CD1c-positive myeloid dendritic cell (primary cell): ENCODE measurements around the gene GABRG3.
"Not testable (repeated sequence)": the region's sequence is repeated elsewhere in the genome, so short reads cannot be mapped to it uniquely, and the experiment has no call there.

Source experiments
- DNase-seq: peaks from one replicate; pipeline ENCODE4 v3.0.0-alpha.2; 2016; ENCODE audit errors: extremely low spot score

The GABRG3 gene

DNA sequence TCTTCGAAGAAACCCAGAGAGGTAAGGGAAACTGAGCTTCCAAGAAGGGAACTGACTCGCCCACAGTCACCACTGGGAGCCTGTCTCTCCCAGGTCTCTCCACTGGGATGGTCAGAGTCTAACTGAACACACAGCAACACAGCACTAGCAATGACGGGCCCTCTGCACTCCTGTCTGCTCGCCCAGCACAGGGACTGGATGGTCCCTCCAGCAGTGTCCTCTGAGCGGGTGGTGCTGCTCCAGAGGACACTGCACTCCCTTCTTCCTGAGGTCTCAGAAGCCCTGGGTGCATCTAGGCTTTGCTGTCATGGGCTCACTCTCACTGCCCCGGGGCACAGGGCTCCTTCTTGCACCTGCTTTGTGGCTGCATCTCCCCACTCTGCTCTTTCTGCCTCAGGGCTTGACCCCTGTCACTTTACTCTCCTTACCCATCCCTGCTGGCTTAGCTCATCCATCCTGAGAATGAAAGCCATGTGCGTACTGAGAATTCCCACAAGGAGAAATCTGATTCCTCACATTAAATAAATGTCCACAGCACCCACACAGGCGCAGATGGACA is 356.6 kb downstream of the GABRG3 start:
- no peak for DNase-seq

DNA sequence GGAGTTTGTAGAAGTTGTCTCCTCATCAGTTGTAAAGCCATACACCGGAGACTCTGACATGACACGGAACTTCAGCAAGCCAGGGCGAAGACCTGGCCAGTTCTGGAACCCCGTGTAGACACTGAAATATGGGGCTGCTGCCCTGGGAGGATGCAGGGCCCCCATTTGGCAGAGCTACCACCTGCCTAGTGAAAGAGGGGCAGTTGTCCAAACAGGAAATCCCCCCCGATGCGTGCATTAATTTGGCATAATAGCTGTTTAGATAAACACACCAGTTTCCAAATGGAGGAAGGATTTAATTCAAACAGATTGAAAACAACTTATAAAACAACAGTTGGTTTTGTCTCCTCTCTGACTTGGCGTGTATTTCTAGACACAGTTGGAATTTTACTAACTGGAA is 357.2 kb downstream of the GABRG3 start:
- DNase-seq: no peak

DNA sequence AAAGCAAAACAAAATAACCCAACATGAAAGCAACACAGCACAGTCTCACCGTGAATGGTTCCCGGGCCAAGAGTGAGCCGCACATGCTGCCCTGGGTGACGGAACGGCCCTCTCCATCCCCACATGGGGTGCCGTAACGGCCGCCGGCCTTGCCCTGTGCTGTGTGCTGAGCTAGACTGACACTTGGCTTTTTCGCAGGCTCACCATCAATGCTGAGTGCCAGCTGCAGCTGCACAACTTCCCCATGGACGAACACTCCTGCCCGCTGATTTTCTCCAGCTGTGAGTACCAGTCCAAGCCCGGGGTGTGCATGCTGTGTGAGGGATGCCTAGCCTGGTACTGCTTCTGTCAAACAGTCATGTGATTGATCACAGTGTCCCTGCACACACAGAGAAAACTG is 357.6 kb downstream of the GABRG3 start:
- DNase-seq: no peak

- DNase-seq: no peak
These were observed 359.3 kb downstream of the GABRG3 start for GRCh38 chr15:27330326-27330725.

- DNase-seq: no peak
These were observed 365.7 kb downstream of the GABRG3 start for GRCh38 chr15:27336676-27337075.

GRCh38 chr15:27339138-27339537 is 368.2 kb downstream of the GABRG3 start:
- no peak for DNase-seq

GRCh38 chr15:27341780-27342343 is 370.9 kb downstream of the GABRG3 start:
- no peak for DNase-seq

DNA sequence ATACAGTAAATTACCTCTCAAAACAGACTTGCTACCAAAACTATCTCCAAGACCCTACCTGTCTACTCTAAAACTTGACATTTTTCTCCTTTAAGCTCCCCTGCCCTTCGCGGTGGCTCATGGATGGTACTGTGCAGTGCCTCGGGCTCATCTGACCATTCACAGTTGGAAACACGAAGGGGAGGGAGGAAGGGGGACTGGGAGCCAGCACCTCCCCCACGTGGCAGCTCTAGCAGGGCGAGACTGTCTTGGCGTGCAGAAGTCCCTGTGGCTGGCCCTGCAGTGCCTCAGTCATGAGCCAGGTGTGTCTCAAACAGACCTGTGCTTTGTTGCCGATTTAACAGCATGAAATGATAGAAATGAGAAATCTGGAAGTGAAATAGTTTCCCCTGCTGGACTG is 372.0 kb downstream of the GABRG3 start:
- no peak for DNase-seq

DNA sequence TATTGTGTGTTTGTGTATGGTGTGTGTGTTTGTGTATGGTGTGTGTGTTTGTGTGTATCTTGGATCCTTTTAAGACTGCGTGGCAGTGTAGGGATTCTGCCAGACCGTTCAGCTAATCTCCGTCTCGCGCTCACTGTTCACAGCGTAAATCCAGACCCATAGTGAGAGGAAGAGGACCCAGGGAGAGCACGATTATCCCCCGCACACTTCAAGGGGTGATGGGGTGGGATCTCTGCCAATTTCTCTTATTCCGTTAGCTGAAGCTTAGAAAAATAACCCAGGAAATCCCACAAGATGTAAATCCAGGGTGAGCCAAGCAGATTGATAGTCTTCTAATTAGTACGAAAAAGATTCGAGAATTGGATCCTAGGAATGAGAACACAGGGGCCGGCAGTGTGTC is 381.2 kb downstream of the GABRG3 start:
- DNase-seq: no peak

GRCh38 chr15:27353856-27354255 is 382.9 kb downstream of the GABRG3 start:
- no peak for DNase-seq

DNA sequence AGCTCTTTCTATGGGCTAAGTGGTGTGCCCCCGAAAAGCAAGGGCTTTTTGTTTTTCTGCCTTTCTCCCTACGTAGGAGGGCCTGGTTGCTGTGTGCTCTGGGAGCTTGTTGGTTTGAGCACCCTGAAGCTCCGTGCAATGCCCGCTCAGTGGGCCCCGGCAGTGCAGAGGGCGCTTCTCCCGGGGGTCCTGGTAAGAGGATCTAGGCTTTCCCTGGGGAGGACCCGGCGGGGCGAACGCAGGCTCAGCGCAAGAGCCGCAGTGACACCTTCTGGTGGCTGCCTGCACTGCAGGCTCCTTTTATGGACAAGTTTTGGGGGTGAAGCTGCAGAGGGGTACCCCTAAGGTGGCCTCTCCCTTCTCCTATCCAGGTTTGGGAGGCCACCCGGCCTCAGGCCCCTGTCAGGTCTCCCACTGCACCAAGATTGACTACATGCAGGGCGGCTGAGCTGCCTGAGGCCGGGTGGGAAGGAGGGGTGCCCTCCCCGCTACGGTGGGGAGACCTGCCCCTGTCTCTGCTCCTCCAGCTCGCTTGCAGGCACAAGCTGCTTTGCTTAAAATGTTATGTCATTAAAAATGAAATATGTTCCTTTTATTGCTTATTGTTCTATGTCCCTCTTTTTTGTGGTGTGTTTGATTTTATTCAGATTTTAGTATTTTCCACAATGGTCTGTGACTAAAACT is 387.9 kb downstream of the GABRG3 start:
- DNase-seq: no peak

DNA sequence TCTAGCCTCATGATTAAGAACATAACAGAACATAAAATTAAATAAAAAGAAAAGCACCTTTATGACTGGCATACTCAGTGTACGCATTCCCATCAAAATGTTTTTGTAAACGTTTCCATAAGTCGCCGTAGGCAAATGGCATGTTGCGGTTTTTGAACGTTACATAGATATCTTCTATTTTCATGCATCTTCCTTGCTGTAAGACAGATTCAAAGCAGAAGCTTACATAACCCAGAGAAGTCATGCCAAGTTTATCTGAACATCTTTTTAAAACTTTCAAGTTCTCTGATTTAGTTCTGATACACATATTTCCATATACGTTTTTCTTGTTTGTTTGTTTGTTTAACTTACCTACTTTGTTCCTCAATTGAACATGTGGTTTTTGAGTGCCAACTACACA is 388.6 kb downstream of the GABRG3 start:
- DNase-seq: no peak

DNA sequence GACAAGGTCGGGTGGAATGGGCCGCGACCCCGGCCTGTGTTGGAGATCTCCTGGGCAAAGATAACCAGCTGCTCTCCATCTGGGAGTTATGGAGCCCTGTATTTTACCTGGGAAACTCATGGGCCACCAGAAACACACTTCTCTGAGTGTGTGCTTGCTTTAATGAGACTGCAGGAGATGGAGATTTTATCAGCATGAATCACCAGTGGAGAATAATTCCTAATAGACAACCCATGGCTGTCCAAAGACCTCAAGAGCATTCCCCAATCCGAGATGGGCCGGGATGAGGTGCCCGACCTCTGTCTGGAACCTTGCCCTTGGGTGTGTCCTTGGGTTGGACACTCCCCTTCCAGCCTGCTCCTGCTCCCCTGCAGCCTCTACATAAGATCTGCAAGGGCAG is 389.3 kb downstream of the GABRG3 start:
- no peak for DNase-seq

DNA sequence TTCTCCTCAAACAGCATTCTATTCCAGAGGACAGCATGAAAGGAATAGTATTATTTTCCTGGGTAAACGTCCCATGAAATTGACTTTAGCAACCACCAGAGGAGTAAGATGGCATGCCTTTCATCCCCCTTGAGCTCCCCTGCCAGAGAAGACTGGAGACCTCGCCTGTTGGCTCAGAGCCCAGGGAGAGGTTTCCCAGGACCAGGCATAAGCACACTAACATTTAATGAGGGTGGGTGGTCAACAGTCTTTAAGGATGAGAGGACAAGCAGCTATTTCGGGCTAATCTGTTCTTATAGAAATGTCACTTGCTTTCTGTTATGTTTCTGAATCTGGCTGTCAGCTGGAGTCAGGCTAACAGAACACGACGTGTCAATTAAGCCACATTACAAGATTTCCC is 390.5 kb downstream of the GABRG3 start:
- DNase-seq: no peak

DNA sequence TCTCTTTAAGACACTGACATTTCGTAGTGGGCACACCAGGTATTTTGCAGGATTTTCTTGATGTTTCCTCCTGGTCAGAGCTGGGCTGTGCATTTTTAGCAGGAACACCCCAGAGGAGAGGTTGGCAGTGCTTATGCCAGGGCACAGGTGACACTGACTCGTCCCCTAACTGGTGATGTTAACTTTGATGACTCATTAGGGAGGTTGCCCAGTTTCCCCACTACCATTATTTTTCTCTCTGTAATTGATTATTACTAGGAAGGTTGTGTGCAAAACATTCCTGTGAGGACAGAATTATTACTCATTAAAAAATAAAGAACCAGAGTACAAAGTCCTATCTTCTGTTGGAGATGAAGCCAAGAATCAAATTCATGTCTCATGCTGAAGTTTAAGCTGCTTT is 394.5 kb downstream of the GABRG3 start:
- DNase-seq: no peak

GRCh38 chr15:27377391-27377790 is 406.4 kb downstream of the GABRG3 start:
- not testable (repeated sequence) for DNase-seq

GRCh38 chr15:27382361-27383025 is 411.5 kb downstream of the GABRG3 start:
- no peak for DNase-seq

DNA sequence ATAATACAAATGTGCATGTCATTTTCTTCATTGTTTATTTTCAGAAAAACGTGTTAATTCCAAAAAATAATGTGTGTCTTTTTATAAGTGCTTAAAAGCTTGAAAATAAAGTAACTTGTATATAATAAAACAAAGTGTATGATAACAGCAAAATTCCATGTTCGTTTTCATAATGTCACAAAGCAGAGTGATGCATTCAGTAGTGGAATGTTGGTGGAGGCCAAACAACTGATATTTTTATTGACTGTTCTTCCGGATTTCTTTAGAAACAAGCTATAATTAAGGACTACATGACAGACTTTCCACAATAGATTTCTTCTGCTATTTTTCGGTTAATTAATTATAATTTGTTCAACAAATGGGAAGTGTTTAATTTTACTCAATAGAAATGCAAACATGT is 412.7 kb downstream of the GABRG3 start:
- no peak for DNase-seq

DNA sequence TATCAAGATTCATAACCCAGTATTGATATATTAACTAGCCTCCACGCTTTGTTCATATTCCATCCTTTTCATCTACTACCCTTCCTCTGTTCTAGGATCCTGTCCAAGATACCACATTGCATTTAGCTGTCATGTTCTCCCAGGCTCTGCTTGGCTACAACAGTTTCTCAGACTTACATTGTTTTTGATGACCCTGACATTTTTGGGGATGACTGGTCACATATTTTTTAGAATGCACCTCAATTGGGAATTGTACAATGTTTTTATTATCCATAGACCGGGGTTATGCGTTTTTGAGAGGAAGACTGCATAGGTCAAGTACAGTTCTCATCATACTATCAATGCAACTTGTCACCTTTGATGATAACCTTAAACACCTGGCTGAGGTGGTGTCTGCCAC is 421.2 kb downstream of the GABRG3 start:
- no peak for DNase-seq

- DNase-seq: no peak
These were observed 425.5 kb downstream of the GABRG3 start for GRCh38 chr15:27396521-27396920.

DNA sequence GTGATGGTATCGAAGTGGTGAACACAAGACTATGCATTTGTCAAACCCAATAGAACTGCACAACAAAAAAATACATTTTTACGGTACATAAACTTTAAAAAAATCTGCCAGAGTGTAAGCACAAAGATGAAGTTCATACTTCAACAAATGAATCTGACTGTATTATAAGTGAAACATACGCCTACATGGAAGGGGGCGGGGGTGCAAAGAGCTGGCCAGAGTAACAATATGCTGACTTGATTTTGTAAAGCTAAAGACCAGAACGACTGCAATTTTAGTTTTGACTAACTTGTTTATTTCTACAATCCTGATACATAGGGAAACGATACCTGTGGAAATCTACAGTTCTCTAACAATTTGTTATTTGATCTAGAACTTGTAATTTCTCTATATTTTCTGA is 426.0 kb downstream of the GABRG3 start:
- no peak for DNase-seq

GRCh38 chr15:27398631-27399161 is 427.7 kb downstream of the GABRG3 start:
- DNase-seq: no peak

GRCh38 chr15:27399241-27399640 is 428.3 kb downstream of the GABRG3 start:
- no peak for DNase-seq
